Measurements from ENCODE around the gene PCDHB6.
"Not testable (repeated sequence)": the region's sequence is repeated elsewhere in the genome, so short reads cannot be mapped to it uniquely, and the experiment has no call there.

PCDHB6 gene

GRCh38 chr5:141149812-141150211 lies at the start of gene PCDHB6:
Gene PCDHB6, plus strand, starts transcription at chr5:141150057. Its CDS starts 201 bp downstream, at chr5:141150258.
- DNase-seq = no peak

DNA sequence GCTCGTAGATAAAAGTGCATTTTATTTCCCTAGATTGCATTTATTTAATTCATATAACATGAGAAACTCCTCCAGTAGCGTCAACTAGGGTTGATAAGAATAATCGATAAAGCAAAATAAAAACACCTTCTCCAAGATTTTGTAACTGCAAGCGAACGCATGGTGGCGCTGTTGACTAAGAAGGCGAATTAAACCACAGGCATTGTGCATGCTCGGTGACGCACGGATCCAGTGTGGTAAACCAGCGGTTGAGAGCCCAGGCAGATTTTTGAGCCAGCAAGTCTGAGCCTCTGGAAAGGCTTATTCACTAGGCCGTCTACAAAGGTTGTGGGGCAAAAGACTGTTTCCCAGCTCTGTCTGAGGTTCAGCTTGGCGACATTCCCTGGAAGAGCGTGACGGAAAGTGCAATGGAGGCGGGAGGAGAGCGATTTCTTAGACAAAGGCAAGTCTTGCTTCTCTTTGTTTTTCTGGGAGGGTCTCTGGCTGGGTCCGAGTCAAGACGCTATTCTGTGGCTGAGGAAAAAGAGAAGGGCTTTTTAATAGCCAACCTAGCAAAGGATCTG lies 49.5 kb upstream of the PCDHB6 start, which contains the start of gene PCDHB3:
Gene PCDHB3 (plus strand): TSS at position 231 of the 563 bp plus-strand sequence. CDS start 177 bp downstream, at position 408.
- DNase-seq = no peak

DNA sequence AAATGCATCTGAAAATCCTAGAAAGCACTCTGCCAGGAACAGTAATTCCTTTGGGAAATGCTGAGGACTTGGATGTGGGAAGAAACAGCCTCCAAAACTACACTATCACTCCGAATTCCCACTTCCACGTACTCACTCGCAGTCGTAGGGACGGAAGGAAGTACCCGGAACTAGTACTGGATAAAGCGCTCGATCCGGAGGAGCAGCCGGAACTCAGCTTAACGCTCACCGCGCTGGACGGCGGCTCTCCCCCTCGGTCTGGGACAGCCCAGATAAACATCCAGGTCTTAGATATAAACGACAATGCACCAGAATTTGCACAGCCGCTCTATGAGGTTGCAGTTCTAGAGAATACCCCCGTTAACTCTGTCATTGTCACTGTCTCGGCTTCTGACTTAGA lies 48.8 kb upstream of the PCDHB6 start:
- no peak for DNase-seq

DNA sequence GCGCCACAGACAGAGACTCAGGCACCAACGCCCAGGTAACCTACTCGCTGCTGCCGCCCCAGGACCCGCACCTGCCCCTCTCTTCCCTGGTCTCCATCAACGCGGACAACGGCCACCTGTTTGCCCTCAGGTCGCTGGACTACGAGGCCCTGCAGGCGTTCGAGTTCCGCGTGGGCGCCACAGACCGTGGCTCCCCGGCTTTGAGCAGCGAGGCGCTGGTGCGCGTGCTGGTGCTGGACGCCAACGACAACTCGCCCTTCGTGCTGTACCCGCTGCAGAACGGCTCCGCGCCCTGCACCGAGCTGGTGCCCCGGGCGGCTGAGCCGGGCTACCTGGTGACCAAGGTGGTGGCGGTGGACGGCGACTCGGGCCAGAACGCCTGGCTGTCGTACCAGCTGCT lies 47.8 kb upstream of the PCDHB6 start:
- not testable (repeated sequence) for DNase-seq

DNA sequence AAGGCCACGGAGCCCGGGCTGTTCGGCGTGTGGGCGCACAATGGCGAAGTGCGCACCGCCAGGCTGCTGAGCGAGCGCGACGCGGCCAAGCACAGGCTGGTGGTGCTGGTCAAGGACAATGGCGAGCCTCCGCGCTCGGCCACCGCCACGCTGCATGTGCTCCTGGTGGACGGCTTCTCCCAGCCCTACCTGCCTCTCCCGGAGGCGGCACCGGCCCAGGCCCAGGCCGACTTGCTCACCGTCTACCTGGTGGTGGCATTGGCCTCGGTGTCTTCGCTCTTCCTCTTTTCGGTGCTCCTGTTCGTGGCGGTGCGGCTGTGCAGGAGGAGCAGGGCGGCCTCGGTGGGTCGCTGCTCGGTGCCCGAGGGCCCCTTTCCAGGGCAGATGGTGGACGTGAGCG lies 47.4 kb upstream of the PCDHB6 start:
- DNase-seq = not testable (repeated sequence)

- DNase-seq = no peak
Observed at GRCh38 chr5:141105350-141105749, 44.5 kb upstream of the PCDHB6 start.

- DNase-seq = no peak
Observed at GRCh38 chr5:141119250-141119649, 30.6 kb upstream of the PCDHB6 start.

DNA sequence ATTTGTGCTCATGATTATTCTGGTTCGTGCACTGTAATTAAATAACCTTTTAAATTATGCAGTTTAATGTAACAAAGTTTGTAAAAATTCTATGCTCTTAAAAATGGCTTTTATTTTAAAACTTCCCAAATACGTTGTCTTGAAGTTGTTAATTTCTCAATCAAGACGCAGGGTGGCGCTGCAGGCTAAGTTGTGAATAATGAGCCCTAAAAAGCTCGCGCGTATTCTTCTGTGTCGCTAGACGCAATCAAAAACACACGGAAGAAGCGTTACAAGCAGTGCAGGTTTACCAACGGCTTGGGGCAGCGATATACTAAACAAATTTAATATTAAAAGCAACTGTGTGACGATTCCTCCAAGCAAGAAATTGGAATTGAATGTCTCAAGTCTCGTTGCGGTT lies 28.3 kb upstream of the PCDHB6 start, which contains the start of gene PCDHB4:
Gene PCDHB4 (plus strand): TSS at position 256 of the 400 bp plus-strand sequence. CDS start 181 bp downstream, outside the sequence.
- DNase-seq = no peak

DNA sequence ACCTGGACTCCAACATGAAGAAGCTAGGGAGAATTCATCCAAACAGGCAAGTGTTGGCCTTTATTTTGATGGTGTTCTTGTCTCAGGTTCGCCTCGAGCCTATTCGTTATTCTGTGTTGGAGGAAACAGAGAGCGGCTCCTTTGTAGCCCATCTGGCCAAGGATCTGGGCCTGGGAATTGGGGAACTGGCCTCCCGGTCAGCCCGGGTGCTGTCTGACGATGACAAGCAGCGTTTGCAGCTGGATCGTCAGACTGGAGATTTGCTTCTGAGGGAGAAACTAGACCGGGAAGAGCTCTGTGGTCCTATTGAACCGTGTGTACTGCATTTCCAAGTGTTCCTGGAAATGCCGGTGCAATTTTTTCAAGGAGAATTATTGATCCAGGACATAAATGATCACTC lies 27.9 kb upstream of the PCDHB6 start:
- DNase-seq = no peak

DNA sequence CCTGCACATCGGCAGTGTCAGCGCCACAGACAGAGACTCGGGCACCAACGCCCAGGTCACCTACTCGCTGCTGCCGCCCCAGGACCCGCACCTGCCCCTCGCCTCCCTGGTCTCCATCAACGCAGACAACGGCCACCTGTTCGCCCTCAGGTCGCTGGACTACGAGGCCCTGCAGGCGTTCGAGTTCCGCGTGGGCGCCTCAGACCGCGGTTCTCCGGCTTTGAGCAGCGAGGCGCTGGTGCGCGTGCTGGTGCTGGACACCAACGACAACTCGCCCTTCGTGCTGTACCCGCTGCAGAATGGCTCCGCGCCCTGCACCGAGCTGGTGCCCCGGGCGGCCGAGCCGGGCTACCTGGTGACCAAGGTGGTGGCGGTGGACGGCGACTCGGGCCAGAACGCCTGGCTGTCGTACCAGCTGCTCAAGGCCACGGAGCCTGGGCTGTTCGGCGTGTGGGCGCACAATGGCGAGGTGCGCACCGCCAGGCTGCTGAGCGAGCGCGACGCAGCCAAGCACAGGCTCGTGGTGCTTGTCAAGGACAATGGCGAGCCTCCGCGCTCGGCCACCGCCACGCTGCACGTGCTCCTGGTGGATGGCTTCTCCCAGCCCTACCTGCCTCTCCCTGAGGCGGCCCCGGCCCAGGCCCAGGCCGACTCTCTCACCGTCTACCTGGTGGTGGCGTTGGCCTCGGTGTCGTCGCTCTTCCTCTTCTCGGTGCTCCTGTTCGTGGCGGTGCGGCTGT lies 26.3 kb upstream of the PCDHB6 start:
- DNase-seq = not testable (repeated sequence)

- no peak for DNase-seq
Observed at GRCh38 chr5:141127305-141127704, 22.6 kb upstream of the PCDHB6 start.

GRCh38 chr5:141135030-141135717 lies 14.7 kb upstream of the PCDHB6 start, which contains the start of gene PCDHB5:
Gene PCDHB5, plus strand, starts transcription at chr5:141135206. Its CDS starts 229 bp downstream, at chr5:141135435.
- no peak for DNase-seq

DNA sequence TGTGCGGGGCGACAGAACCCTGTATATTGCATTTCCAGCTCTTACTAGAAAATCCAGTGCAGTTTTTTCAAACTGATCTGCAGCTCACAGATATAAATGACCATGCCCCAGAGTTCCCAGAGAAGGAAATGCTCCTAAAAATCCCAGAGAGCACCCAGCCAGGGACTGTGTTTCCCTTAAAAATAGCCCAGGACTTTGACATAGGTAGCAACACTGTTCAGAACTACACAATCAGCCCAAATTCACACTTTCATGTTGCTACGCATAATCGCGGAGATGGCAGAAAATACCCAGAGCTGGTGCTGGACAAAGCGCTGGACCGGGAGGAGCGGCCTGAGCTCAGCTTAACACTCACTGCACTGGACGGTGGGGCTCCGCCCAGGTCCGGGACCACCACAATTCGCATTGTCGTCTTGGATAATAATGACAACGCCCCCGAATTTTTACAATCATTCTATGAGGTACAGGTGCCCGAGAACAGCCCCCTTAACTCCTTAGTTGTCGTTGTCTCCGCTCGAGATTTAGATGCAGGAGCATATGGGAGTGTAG lies 14.1 kb upstream of the PCDHB6 start:
- no peak for DNase-seq

- DNase-seq = not testable (repeated sequence)
Observed at GRCh38 chr5:141137346-141137745, 12.5 kb upstream of the PCDHB6 start.

- no peak for DNase-seq
Observed at GRCh38 chr5:141150224-141150992, 551 bp downstream of the PCDHB6 start.

GRCh38 chr5:141150993-141151325 lies 1.1 kb downstream of the PCDHB6 start:
- DNase-seq = no peak

GRCh38 chr5:141151632-141152031 lies 1.8 kb downstream of the PCDHB6 start:
- not testable (repeated sequence) for DNase-seq

GRCh38 chr5:141152096-141152495 lies 2.2 kb downstream of the PCDHB6 start:
- DNase-seq = not testable (repeated sequence)

- no peak for DNase-seq
Observed at GRCh38 chr5:141155540-141156374, 5.9 kb downstream of the PCDHB6 start.

GRCh38 chr5:141157356-141157755 lies 7.5 kb downstream of the PCDHB6 start:
- not testable (repeated sequence) for DNase-seq

GRCh38 chr5:141157901-141158300 lies 8.0 kb downstream of the PCDHB6 start:
- not testable (repeated sequence) for DNase-seq

Measured in stimulated activated CD4-positive, alpha-beta T cell treated with anti-CD3 and anti-CD28 coated beads, Interleukin-12 subunit alpha, Interleukin-12 subunit beta, amount 100 ng/mL, for 4 hours (primary cell).